NK-92 (cell line): Measurements from ENCODE around the gene CYB561D2.

ENCODE experiments used
- DNase-seq: peaks from one replicate; lab custom pipeline; 2025; ENCODE audit not compliant: unreplicated experiment; lab: John Stamatoyannopoulos, UW

CYB561D2 gene

DNA sequence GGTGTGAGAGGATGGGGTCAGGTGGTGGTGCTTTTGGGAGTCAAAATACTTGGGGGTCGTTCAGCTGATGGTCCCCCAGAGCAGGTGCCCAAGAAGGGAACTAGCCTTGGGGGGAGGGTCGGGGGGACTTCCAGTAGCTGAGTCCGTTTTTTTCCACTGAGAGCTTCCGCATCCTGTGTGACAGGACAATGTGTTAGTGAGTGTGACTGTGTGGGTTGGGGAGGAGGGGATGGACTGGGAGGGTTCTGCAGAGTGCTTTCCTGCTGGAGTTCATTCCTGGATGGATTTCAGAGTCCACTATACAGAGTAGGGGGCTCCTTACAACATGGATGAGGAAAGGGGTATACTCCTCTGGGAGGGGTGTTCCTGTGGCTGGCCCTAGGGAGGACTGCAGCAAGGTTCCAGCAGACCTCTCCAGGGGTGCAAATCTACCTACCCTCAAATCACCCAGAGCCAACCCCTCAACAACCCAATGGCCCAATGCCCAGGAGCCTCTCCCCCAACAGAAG lies 27.5 kb upstream of the CYB561D2 start:
- no peak for DNase-seq

- DNase-seq = no peak
These were observed 27.0 kb upstream of the CYB561D2 start for GRCh38 chr3:50323614-50324199.

DNA sequence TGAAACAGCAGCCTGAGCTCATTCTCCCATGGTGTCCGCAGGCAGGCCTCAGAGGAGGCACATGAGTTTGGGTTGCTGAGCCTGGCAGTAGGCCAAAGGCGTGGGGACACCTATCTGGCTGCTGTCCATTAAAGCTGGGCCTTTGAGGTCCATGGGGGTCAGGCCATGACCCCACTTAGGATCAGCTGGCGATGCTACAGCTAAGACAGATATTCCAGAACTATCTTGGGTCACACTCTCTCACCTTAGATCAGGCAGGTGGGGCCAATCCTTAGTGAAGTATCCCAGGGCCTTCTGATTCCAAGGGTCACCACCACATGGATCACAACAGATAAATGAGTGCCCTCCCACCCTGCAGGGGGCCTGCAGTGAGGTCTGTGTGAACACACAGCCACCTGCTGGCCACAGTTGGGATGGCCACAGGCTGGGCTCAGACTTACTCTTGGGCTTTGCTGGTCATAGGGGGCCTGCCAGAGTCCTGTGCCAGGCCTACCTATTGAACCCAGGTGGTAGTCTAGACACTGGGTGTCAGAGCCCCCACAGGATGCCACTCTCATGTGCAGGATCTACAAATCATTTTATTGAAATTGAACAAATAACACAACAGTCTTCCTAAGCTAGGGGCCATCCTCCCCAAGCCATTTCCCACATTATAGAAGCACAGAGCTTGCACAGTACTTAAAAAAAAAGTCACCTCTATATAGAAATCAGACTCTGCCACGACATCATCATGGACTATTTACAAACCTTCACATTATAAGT lies 26.1 kb upstream of the CYB561D2 start:
- no peak for DNase-seq

DNA sequence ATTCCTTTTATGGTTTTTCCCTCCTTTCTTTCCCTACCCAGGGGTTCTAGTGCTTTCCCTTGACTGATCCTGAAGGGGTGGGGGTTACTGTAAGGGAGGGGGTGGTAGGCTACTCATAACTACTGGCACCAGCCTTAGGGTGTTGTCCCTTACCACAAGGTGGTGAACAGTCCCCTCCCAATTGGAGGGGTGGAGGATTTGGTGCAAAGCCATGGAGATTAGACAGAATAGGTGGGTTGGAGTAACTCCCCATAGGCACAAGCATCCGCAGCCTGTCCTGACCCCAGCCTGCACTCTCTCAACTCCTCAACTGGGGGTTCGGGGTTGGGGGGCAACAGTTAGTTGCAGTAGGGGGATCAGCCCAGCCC lies 25.6 kb upstream of the CYB561D2 start:
- DNase-seq = no peak

DNA sequence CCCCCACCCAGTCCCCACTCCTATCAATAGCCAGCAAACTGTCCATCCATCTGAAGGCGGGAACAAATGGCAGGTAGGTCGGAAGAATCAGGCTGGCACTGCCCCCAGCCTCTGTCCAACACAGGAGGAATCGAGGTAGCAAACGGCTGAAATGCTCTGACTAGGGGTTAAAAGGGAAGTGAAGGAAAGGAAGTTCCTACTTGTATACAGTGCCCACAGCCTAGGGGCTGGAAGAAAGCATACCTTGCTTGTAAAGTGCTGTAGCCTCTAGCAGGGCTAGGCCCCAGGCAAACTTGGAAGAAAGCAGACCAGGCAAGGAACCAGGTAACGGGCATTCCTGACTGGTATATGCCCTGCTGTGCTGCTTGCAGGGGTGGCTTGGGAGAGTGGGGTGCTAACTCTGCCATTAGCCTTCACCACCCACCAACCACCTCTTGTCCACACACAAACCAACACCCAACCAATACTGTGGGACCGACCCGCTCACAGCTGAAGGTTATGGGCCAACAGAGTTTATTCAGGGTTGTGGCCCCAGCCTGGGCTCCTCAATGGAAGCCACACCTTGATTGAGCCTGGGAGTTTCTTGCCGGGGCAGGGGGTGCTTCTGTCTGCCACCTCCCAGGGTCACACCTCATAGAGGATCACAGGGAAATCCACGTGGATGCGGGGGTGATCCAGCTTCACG lies 25.0 kb upstream of the CYB561D2 start:
- no peak for DNase-seq

GRCh38 chr3:50326182-50326541 lies 24.5 kb upstream of the CYB561D2 start:
- DNase-seq = no peak

GRCh38 chr3:50327129-50327528 lies 23.5 kb upstream of the CYB561D2 start:
- DNase-seq = no peak

DNA sequence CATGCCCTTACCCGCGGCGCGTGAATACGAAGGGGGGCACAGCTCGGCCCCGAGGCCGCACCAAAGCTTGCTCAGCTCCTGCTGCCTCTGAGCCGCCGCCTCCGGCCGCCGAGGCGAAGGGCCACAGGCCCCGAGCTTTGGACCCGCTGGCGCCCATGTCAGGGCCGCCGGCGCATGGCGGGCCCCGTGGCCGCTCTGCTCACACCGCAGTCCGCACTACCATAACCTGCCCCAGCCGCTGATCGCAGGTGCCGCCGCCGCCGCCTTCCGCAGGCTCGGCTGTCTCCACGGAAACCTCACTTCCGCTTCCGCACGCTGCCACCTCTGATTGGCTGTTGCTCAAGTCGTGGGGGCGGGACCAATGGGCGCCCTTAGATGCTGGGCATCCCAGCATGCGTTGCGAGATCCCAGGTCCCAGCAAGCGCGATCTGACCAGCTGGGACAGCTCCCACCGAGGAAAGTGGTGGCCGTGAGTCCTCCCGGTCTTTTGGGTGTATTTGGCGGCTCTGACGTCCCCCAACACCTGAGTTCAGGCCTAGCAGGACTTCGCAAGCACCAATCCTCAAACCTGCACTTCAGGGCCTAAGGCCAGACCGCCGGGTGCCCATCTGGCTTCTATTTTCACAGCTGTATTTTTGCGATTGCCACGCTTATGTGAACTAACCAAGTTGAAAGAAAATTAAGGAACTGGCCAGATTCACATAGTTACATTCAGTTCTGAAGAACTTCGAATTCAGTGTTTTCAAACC lies 22.5 kb upstream of the CYB561D2 start, which contains the start of gene TUSC2:
TSS of gene TUSC2 (minus strand) at position 281 of the 749 bp plus-strand sequence. CDS start at position 157, 124 bp downstream.
- peak; percentile 42 for DNase-seq

DNA sequence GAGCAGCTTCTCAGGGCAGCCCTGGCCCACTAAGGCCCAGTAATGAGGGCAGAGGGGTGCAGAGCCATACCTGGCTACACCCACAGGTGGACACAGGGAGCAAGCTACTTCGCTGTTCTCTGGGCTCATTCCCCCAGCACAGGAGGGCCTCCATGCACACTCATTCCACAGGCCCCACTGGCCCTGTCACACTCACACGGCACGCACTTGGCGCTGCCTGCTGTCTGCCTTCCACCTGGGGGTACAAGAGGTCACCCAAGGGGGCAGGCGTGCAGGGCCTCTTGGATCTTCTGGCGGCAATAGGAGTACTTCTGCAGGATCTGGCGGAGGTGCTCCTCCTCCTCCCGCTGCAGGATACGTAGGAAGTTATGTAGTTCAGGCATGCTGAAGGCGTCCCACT lies 20.3 kb upstream of the CYB561D2 start:
- DNase-seq = no peak

DNA sequence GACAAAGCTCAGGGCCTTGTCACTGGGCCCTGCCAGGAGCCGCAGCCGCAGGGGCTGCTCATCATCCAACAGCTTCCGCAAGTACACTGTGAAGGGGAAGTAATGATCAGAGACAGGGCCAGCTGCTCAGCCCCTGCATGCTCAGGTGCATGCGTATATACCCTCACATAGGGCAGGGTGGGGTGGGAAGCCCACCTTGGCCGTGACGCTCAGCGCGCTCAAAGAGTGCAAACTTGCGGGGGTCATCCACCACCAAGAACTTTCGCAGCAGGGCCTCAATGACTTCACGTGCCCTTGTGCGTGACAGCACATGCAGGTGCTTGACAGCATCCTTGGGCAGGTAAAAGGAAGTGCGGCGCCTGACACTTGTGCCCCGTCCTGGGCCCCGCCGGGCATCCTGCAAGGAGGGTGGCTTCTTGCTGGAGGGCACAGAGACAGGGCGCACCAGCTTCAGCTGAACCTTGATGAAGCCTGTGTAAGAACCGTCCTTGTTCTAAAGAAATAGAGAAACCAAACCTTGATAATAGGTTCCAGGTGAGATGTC lies 19.2 kb upstream of the CYB561D2 start:
- no peak for DNase-seq

DNA sequence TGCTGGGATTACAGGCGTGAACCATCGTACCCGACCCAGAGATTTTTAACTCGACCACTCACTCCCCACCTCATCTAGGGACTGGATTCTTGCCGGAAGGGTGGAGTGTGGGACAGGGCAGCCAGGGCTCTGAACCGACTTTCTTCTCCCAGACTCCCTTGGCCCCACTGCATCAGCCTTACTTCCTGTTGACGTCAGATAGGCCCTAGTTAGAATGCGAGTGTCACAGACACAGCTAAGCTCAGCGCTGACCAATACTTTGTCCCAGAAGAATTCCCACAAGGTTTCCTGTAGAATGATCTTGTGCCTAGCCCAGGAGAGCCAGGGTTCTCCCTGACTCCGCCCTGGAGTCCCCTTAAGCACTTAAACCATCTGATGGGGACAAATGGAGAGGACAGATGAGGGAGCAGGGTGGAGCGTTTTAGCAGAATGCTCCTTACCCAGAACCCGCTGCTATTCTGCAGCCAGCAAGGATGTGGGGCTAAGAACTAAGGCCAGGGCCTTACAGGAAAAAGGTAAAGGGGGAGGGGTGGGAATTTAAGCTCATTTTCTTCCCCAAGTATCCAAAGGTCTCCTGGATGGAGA lies 16.8 kb upstream of the CYB561D2 start:
- DNase-seq = no peak

DNA sequence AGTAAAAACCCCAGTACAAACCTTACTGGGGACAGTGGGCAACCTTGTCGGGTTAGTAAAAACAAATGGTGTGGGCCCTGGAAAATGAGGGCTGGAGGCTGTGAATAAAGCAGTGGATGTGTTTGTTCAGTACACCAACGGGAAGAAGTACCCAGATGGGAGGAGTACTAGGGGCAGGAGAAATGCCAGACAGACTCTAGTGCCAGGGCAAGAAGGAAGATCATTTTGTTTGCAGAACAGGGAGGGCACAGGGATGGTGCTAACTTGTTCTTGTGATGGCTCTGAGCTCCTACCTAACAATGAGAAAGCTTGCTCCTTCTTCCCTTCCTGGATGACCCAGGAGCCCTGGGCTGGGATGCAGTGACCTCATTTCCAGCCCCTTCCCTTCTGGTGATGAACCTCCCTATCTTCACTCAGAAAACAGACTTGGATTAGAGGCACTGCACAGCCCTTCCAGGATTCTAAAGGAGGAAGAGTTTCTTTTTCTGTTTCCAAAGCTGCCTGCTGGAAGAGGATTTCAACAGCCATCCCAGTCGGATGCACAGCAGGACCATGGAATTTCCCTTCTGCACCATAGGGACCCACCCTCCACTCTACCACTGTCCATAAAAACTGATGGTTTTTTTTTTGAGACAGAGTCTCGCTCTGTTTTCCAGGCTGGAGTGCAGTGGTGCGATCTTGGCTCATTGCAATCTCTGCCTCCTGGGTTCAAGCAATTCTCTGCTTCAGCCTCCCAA lies 16.2 kb upstream of the CYB561D2 start:
- no peak for DNase-seq

- no peak for DNase-seq
These were observed 14.0 kb upstream of the CYB561D2 start for GRCh38 chr3:50336452-50337174.

GRCh38 chr3:50337175-50337861 lies 13.3 kb upstream of the CYB561D2 start:
- DNase-seq = peak; percentile 77

- DNase-seq = no peak
These were observed 11.7 kb upstream of the CYB561D2 start for GRCh38 chr3:50338965-50339364.

- no peak for DNase-seq
These were observed 11.0 kb upstream of the CYB561D2 start for GRCh38 chr3:50339485-50340146.

DNA sequence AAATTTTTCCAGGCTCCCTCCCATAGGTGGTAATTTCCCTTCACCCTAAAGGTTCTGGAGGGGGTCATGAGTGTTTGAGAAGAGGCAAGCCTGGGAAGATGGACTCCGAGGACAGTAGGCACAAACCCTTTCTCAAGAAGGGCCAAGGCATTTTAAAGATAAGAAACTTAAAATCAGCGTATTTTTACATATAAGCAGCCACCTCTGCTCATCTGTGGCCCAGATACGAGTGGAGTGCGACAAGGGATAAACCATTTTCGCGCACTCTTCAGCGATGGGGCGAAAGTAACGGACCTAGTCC lies 10.6 kb upstream of the CYB561D2 start:
- DNase-seq = no peak
